Prostate gland (tissue), 2 donors: Measurements from ENCODE around the gene FANCI. TPM values are rescaled to one million over a fixed set of nuclear protein-coding genes. Genes with fewer than 3 reads are reported as not detected.

Experiments
- DNase-seq: peaks from one replicate; pipeline ENCODE4 v3.0.0-alpha.2; 2019; ENCODE audit warnings: low spot score
- H3K27ac ChIP-seq, 2 donors: fragments of 200-600 bp; sonication (generic); 2 replicates each; pipeline ENCODE4 v1.5.1; 2017 to 2019
- H3K27me3 ChIP-seq: fragments of 200-600 bp; sonication (generic); replicated peaks from 2 replicates; pipeline ENCODE4 v1.5.1; 2019; ENCODE audit not compliant: insufficient read depth
- H3K36me3 ChIP-seq, 2 donors: fragments of 200-600 bp; sonication (generic); 1 replicate in 1 of 2; 2 replicates in 1 of 2; pipeline versions ENCODE4 v1.5.1 to v1.8.1; 2017 to 2019
- H3K4me1 ChIP-seq: fragments of 200-600 bp; sonication (generic); replicated peaks from 2 replicates; pipeline ENCODE4 v1.5.1; 2019
- H3K4me3 ChIP-seq, 2 donors: fragments of 200-600 bp; sonication (generic); 2 replicates each; pipeline ENCODE4 v1.5.1; 2017 to 2019
- H3K9me3 ChIP-seq: fragments of 200-600 bp; sonication (generic); 2 replicates; pipeline ENCODE4 v1.5.1; 2017
- POLR2A ChIP-seq: fragments of 450-650 bp; IDR thresholded peaks from one replicate; pipeline ENCODE4 v1.6.1; 2016; ENCODE audit warnings: antibody characterized with exemption, mild to moderate bottlenecking
- POLR2AphosphoS5 ChIP-seq: sonication (generic); formaldehyde crosslinking; IDR thresholded peaks from one replicate; pipeline ENCODE4 v1.6.1; 2017; ENCODE audit warnings: antibody characterized with exemption
- WGBS: methylation state at CpG from one replicate; pipeline ENCODE4 v1.1.5; 2018; 5-methylcytosine and 5-hydroxymethylcytosine counted together
- intact Hi-C: fragments of 100-400 bp; cut with DNase I; formaldehyde crosslinking; loops from one replicate; pipeline ENCODE4 v1.14.2; 2022
- total RNA-seq, 2 donors: library from RNA; depleted of rRNA; stranded (reverse); fragments of >200 nt; gene quantifications; one replicate each; pipeline ENCODE4 v1.1.0, GENCODE V29; 2016
- TF ChIP-seq, protein P1 (sequence below), 4 experiments: fragments of 200-600 bp in 2 of 4; fragments of 450-650 bp in 2 of 4; sonication (generic) in 2 of 4; IDR thresholded peaks; 1 replicate in 3 of 4; 2 replicates in 1 of 4; pipeline ENCODE4 v1.5.1; 2016 to 2019; ENCODE audit warnings: antibody characterized with exemption in 4 of 4, mild to moderate bottlenecking in 2 of 4, moderate library complexity in 2 of 4

The FANCI gene
- total RNA-seq, 2 donors from 2014 or later: 7.8 to 22.7 TPM

DNA sequence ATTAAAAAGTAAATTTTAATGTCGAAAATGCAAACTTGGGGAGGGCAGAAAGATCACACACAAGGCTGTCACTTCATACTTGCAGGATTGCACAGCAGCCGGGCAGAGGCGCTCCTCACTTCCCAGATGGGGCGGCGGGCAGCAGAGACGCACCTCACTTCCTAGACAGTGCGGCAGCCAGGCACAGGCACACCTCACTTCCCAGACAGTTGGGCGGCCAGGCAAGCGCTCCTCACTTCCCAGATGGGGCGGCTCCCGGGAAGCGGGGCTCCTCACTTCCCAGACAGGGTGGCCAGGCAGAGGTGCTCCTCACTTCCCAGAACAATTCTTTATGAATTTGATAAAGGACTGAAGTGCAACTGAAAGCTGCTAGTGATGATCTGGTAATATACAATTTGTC lies 43.6 kb upstream of the FANCI start:
- peaks cover 6% of the 10 kb centered on the region for H3K4me1 ChIP-seq
- whole genome bisulfite sequencing: 94% methylated on average over 12 of the region's 12 CpGs
- TF ChIP-seq POLR2A (no peak), POLR2AphosphoS5 (no peak)
- TF ChIP-seq, protein P1, sequence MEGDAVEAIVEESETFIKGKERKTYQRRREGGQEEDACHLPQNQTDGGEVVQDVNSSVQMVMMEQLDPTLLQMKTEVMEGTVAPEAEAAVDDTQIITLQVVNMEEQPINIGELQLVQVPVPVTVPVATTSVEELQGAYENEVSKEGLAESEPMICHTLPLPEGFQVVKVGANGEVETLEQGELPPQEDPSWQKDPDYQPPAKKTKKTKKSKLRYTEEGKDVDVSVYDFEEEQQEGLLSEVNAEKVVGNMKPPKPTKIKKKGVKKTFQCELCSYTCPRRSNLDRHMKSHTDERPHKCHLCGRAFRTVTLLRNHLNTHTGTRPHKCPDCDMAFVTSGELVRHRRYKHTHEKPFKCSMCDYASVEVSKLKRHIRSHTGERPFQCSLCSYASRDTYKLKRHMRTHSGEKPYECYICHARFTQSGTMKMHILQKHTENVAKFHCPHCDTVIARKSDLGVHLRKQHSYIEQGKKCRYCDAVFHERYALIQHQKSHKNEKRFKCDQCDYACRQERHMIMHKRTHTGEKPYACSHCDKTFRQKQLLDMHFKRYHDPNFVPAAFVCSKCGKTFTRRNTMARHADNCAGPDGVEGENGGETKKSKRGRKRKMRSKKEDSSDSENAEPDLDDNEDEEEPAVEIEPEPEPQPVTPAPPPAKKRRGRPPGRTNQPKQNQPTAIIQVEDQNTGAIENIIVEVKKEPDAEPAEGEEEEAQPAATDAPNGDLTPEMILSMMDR (IDR thresholded peaks at IDR 0.05): no peak
- H3K27me3 ChIP-seq: no peaks in the 10 kb centered on the region
- intact Hi-C loops: no loop called here
- H3K36me3 ChIP-seq: no peaks in the 10 kb centered on the region
- no peak for DNase-seq
- no peak overlapping the region for H3K4me3 ChIP-seq
- H3K9me3 ChIP-seq: no peaks in the 10 kb centered on the region
- H3K27ac ChIP-seq: no peak overlapping the region

DNA sequence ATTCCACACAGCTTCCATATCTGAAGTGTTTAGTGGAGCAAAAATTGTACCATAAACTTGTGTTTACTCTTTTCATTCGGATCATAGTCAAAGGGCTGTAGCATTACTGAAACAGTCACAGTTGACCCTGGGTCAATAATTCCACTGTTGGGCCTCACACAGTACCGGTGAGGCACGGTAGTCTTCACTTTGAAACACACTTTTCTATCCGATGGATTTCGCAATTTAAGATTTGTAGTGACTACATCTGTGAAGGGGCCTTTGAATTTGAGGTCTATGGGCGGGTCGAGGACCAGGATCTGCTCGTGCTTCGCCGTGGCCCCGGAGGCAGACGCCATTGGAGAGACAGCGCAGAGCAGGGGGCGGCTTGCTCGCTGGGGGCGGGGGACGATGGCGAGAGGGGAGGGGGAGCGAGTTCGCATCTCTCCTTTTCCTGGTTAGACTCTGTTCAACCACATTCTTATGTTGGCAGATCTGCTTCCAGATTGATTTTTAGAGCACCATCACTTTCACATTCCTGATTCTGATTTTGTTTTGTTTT lies 42.2 kb upstream of the FANCI start:
- Histone ChIP-seq H3K4me3 (no peak overlapping the region), H3K27ac (no peak overlapping the region), H3K4me1 (peaks cover 6% of the 10 kb centered on the region), H3K27me3 (no peaks in the 10 kb centered on the region), H3K36me3 (no peaks in the 10 kb centered on the region), H3K9me3 (no peaks in the 10 kb centered on the region)
- 88% methylated on average over 20 of the region's 20 CpGs for WGBS
- no peak for DNase-seq
- intact Hi-C loops: no loop called here
- TF ChIP-seq, protein P1 (IDR thresholded peaks at IDR 0.05): no peak
- TF ChIP-seq POLR2AphosphoS5: no peak
- no peak for TF ChIP-seq POLR2A

DNA sequence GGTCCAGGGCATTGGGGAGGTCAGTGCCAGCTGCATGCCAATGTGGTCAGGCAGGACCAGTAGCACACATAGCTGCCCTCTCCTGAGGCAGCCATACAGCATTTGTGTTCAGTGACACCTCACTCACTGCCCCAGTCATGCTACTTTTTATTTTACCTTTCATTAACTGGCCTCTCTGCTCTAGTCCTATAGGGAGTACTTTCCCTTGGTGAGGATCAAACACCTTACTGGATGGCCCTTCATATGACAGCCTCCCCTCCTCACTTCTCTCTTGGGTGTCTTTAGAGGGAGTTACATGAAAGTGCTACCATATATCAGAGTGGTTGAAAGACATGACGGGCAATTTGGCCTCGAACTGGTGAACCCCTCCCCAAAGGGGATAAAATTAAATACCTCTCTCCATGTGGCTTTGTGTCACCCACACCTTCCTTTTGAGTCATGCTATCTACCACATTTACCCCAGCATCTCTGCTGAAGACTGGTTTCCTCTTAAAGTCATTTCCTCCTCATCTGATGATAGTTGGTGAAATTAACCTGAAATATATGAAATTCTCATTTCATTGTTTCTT lies 40.0 kb upstream of the FANCI start:
- no peaks in the 10 kb centered on the region for H3K36me3 ChIP-seq
- 59% methylated on average over 2 of the region's 2 CpGs for WGBS
- intact Hi-C loops: no loop called here

DNA sequence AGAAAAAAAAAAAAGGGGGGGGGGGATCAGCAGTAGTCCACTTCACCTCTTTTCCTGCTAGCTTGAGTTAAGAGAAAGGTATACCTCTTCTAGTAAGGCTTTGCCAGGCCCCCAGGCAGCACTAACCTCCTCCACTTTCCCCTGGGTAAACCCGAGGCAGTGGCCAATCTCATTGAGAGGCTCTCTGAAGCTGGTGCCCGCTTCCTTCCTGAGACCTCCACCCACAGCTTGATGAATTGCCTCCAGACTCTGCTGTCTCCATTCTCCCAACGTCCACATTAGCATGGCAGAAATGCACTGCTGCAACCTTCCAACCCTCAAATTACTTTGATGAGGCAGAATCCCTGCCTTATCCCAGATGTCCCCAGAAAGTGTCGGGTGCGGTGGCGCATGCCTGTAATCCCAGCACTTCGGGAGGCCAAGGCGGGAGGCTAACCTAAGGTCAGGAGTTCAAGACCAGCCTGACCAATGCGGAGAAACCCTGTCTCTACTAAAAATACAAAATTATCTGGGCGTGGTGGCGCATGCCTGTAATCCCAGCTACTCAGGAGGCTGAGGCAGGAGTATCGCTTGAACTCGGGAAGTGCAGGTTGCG lies 37.7 kb upstream of the FANCI start:
- Histone ChIP-seq H3K9me3 (no peaks in the 10 kb centered on the region), H3K4me1 (peaks cover 8% of the 10 kb centered on the region), H3K27ac (no peak overlapping the region), H3K4me3 (no peak overlapping the region), H3K36me3 (no peaks in the 10 kb centered on the region), H3K27me3 (no peaks in the 10 kb centered on the region)
- 76% methylated on average over 14 of the region's 14 CpGs for WGBS
- DNase-seq: no peak
- intact Hi-C loops: loop anchor here (5.0 kb wide), 1 partner anchor 36 kb away; the partner anchor contains the start of gene FANCI
- TF ChIP-seq POLR2A: no peak
- TF ChIP-seq POLR2AphosphoS5: no peak
- TF ChIP-seq, protein P1 (IDR thresholded peaks at IDR 0.05): no peak

More for the DNA sequence above, 40.0 kb upstream of the FANCI start:
- no peak for TF ChIP-seq POLR2AphosphoS5
- TF ChIP-seq POLR2A: no peak
- TF ChIP-seq, protein P1 (IDR thresholded peaks at IDR 0.05): no peak
- Histone ChIP-seq H3K9me3 (no peaks in the 10 kb centered on the region), H3K27me3 (no peaks in the 10 kb centered on the region), H3K27ac (no peak overlapping the region), H3K4me1 (peaks cover 5% of the 10 kb centered on the region), H3K4me3 (no peak overlapping the region)
- no peak for DNase-seq

DNA sequence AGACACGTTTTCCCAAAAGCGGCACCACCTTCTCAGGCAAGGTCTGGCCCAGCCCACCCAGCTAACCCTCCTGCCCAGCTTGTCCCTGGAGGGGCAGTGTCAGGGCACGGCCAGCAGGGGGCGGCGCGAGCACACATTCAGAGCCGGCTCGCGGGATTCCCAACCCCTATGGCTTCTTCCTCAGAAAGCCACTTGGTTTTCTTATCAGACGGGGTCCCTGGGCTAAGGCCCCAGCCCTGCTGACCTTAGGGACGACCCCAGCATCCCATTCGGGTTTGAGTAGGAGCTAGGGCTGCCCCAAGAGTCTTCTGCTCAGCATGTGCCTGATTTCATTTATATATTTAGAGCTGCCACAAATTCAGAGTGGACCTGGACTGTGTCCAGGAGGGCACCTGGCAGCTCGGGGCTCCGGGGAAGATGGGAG lies 36.9 kb upstream of the FANCI start:
- peaks cover 8% of the 10 kb centered on the region for H3K4me1 ChIP-seq

More for the DNA sequence above, 36.9 kb upstream of the FANCI start:
- Histone ChIP-seq H3K27ac (no peak overlapping the region), H3K27me3 (no peaks in the 10 kb centered on the region), H3K36me3 (no peaks in the 10 kb centered on the region), H3K4me3 (no peak overlapping the region), H3K9me3 (no peaks in the 10 kb centered on the region)
- peak; percentile 42 for TF ChIP-seq POLR2AphosphoS5
- TF ChIP-seq POLR2A: no peak
- TF ChIP-seq, protein P1 (IDR thresholded peaks at IDR 0.05): peak; percentile 91 to 97 (median 92)
- peak; percentile 73 for DNase-seq
- intact Hi-C loops: loop anchor here (5.0 kb wide), 1 partner anchor 35 kb away; the partner anchor contains the start of gene FANCI
- WGBS: under 1% methylated on average over 14 of the region's 14 CpGs
